ENCODE data around the gene PHACTR3.

DNA sequence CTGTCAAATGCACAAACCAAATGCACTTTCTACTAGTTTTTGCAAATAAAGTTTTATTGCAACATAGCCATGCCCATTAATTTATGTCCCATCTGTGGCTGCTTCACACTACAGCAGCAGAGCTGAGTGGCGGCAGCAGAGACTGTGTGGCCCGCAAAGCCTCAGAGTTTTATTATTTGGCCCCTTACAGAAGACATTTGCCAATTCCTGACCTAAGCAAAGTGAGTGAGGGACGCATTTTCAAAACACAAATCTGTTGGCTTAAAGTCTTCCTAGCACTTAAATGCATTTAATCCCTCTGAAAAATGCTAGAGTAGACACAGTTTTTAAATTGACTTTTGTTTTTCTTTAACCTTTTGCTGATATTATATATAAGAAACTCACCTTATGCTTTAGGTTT is 126.4 kb downstream of the PHACTR3 start:
- no peak for TF ChIP-seq CTCF (IDR thresholded peaks at IDR 0.05)
- no peak for TF ChIP-seq CBX2 (IDR thresholded peaks at IDR 0.05; ENCODE audit: borderline replicate concordance, low read depth)
- no peak for TF ChIP-seq JUN (IDR thresholded peaks at IDR 0.05)
- TF ChIP-seq, protein P1, sequence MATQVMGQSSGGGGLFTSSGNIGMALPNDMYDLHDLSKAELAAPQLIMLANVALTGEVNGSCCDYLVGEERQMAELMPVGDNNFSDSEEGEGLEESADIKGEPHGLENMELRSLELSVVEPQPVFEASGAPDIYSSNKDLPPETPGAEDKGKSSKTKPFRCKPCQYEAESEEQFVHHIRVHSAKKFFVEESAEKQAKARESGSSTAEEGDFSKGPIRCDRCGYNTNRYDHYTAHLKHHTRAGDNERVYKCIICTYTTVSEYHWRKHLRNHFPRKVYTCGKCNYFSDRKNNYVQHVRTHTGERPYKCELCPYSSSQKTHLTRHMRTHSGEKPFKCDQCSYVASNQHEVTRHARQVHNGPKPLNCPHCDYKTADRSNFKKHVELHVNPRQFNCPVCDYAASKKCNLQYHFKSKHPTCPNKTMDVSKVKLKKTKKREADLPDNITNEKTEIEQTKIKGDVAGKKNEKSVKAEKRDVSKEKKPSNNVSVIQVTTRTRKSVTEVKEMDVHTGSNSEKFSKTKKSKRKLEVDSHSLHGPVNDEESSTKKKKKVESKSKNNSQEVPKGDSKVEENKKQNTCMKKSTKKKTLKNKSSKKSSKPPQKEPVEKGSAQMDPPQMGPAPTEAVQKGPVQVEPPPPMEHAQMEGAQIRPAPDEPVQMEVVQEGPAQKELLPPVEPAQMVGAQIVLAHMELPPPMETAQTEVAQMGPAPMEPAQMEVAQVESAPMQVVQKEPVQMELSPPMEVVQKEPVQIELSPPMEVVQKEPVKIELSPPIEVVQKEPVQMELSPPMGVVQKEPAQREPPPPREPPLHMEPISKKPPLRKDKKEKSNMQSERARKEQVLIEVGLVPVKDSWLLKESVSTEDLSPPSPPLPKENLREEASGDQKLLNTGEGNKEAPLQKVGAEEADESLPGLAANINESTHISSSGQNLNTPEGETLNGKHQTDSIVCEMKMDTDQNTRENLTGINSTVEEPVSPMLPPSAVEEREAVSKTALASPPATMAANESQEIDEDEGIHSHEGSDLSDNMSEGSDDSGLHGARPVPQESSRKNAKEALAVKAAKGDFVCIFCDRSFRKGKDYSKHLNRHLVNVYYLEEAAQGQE (IDR thresholded peaks at IDR 0.05): no peak
- TF ChIP-seq USF2 (IDR thresholded peaks at IDR 0.05): no peak
- TF ChIP-seq RAD21 (conservative IDR thresholded peaks at IDR 0.05 in 1 of 2, IDR thresholded peaks at IDR 0.05 in 1 of 2): no peak
- TF ChIP-seq RFX5 (IDR thresholded peaks at IDR 0.05): no peak
- no peak for TF ChIP-seq POLR2A (IDR thresholded peaks at IDR 0.05; ENCODE audit: low read length)
- TF ChIP-seq KDM1A (IDR thresholded peaks at IDR 0.05; ENCODE audit: low read depth): no peak
- no peak for TF ChIP-seq SMC3 (IDR thresholded peaks at IDR 0.05)
- TF ChIP-seq ZC3H11A (IDR thresholded peaks at IDR 0.05): no peak
- TF ChIP-seq JUNB (IDR thresholded peaks at IDR 0.05): no peak
- TF ChIP-seq TP53 (CRISPR knock-in tag; IDR thresholded peaks at IDR 0.05): no peak

Data from A549 (cell line).